Cortex of kidney (tissue), 1 donor: Measurements from ENCODE around the gene MTREX.

Experiments
- DNase-seq: peaks from one replicate; lab custom pipeline; 2025; lab: John Stamatoyannopoulos, UW

Gene MTREX

DNA sequence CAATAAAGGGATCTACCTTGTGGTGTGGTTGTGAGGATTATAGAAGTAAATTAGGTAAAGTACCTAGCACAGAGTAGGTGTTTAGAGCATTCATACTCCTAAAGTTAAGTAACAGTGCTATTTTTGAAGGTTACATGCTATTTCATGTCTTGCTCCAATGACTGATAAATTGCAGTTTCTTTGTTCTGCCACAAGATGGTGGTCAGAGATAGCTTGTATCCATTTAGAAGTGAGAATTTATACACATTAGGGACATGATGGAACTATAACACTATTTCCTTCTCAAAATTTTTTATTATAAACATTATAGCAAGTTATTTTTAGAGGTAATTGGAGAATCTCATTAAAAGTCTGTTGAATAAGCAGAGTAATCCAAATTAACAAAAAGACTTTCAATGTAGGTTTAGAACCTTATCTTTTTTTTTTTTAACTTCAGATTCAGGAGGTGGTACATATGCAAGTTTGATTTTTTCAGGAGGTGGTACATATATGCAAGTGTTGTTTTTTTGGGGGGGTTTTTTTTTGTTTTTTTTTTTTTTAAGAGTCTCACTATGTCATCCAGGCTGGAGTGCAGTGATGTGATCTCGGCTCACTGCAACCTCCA, 17.1 kb downstream of the MTREX start:
- DNase-seq = no peak

DNA sequence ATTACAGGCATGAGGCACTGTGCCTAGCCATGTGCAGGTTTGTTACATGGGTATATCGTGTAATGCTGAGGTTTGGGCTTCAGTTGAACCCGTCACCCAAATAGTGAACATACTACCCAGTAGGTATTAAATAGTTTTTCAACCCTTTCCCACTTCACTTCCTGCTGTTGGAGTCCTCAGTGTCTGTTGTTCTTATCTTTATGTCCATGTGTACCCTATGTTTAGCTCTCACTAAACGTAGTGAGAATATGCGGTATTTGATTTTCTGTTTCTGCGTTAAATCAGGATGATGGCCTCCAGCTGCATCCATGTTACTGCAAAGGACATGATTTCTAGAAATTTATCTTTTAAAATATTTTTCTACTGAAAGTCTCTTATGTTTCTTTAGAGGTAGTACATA, 17.8 kb downstream of the MTREX start:
- no peak for DNase-seq

DNA sequence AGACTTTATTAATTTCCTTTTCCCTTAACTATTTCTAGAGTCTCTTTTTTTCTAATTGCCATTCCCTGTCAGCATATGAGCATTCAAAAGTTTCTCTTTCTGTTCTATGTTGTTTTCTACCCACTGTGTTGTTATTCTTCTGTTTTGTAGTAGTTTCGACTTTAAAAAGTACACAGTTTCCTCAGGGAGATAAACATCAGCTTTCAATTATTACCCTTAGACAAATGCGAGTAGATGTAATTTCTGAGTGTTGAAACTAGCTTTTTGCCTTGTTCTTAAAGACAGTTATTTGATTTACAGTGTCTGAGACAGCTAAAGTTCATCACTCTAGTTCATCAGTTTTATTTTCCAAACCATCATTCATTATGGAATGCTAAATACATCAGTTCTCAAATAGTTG, 19.5 kb downstream of the MTREX start:
- DNase-seq = no peak

DNA sequence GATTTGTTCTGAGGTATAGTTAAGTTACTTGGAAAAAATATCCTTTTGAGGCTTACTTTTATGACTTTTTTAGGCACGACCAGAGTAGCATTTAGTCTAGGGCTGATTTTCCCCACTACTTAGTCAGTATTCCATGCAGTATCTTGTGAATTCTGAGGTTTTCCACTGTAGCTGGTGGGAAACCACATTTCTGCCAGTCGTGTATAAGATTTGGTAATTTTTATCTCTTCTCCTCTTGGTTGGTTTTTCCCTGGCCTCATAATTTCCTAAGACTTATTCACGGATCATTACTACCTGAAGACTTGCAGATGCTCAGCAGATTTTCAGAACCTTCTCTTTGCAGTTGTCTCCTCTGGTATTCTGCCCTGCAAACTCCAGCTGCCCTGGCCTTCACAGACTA, 23.5 kb downstream of the MTREX start:
- no peak for DNase-seq

DNA sequence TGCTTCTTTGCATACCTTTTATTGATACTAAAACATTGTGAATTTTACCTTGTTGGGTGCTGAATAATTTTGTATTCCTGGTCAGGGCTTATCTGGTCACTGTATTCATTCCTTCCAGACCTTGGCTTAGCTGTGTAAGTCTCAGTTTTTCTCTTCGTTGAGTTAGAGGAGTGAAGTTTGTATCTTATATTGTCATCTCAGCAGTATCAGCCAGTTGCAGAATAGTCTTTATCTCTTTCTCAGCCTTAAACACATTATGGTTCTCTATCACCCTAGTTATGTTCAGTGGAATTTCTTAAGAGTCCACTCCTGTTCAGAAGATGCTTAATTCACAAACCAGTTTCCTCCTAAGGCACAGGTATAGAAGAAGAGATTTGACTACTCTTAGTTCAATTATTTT, 25.2 kb downstream of the MTREX start:
- DNase-seq = no peak

DNA sequence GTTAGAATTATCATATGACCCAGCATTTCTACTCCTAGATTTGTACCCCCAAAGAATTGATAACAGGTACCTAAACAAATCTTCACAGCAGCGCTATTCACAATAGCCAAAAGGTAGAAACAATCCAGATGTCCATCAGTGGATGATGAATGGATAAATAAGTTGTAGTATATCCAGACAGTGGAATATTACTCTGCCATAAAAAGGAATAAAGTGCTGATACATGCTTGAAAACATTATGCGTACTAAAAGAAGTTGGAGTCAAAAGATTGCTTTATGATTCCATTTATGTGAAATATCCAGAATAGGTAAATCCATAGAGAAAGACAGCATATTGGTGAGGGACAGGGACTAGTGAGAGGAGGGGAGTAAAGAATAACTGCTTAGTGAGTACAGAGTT, 26.0 kb downstream of the MTREX start:
- no peak for DNase-seq

DNA sequence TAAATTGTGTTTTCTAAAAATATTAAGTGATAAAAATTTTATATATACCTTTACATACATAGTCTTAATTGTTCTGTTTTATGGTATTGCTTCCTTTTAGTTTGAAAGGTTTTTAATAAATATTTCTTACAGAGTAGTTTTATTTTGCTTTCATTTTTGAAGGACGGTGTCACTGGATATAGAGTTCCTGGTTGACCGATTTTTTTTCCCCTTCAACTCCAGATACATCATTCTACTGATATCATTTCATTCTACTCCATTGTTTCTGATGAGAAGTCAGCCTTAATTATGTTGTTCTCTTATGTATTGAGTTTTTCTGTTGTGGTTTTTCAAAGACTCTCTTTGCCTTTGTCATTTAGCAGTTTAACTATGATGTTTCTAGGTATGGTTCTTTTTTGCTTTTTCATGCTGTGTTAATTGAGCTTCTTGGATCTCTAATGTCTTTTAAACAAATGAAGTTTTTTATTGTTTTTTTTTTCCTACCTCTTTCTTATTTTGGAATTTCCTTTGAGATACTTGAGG, 30.4 kb downstream of the MTREX start:
- no peak for DNase-seq

DNA sequence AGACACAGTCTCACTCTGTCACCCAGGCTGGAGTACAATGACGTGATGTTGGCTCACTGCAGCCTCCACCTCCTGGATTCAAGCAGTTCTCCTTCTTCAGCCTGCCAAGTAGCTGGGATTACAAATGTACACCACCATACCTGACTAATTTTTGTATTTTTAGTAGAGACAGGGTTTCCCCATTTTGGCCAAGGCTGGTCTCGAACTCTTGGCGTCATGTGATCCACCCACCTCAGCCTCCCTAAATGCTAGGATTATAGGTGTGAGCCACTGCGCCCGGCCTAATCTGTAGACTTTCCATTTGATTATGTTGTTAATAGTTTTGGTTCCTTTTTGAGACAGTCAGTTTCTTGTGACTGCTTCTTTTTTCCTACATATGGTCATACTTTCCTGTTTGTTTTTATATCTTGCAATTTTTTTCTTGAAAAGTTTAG, 31.0 kb downstream of the MTREX start:
- no peak for DNase-seq

DNA sequence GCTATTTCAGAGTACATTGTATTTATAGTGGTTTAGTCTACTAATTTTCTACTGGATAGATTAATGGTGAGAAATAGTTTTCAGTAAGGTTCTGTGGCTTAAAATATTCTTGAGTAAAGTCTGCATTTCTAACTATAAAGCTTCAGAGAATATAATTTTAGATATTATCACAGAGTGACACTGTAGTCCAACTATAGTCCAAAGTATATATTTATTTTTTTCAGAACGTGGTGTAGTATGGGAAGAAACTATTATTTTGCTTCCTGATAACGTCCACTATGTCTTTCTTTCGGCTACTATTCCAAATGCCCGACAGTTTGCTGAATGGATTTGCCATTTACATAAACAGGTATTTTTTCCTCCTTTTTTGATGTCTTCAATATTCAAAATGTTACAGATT, 35.3 kb downstream of the MTREX start:
- DNase-seq = no peak

DNA sequence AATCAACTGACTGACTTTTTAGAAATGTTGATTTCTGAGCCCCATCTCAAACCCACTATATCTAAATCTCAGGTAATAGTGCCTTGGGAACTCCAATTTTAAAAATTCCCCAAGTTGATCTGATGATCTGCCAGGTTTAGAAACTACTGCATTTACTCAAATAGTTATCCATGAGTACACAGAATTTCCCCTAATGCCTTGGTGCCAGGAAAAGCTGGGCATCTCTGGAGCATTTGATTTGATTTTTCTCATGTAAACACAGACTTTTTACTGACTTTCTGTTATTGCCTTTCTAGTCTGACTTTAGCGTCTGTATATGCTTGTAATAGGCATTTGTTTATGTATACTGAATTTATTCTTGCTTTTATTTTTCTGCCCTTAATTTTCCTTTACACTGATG, 35.8 kb downstream of the MTREX start:
- no peak for DNase-seq

DNA sequence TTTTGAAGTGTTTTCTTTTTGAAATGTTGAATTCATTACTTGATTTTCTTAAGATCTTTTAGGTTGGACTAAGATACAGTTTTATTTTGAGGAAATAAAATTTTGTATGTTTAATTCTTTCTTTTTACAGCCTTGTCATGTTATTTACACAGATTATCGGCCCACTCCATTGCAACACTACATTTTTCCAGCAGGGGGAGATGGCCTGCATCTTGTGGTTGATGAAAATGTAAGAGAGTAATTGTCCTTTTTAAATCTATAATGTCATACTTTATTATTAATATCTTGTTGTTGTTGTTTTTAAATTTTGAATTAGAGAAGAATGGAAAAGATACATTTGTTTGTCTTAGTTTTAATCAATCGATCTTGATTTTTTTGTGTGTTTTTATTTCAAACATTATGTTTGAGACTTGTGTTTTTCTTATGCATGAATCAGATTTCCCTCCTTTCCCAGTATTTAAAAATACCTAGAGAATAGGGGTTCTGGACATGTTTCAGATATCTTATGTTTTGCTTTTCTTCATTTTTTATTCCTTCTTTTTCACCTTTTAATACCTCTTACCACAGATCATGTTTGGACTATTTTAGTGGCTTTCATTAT, 36.7 kb downstream of the MTREX start:
- no peak for DNase-seq

DNA sequence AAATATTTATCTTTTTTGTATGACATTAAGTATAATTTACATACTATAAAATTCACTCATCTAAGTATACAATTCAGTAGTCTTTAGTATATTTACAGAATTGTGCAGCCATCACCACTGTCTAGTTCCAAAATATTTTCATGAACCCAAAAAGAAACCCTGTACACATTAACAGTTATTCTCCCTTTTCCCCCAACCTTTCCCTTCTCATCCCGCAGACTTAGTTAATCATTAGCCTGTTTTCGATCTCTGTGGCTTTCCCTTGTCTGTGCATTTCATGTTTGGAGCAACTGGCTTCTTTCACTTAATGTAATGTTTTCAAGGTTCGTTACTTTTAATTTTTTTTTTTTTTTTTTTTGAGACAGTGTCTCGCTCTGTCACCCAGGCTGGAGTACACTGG, 37.5 kb downstream of the MTREX start:
- DNase-seq = no peak

DNA sequence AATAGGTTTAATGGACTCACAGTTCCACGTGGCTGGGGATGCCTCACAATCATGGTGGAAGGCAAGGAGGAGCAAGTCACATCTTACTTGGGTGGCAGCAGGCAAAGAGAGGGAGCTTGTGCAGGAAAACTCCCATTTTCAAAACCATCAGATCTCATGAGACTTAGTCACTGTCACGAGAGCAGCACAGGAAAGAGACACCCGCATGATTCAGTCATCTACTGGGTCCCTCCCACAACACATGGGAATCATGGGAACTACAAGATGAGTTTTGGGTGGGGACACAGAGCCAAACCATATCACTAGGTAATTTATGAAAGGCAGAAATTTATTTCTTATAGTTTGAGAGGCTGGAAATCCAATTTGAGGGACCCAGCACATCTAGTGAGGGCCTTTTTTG, 40.0 kb downstream of the MTREX start:
- DNase-seq = no peak

DNA sequence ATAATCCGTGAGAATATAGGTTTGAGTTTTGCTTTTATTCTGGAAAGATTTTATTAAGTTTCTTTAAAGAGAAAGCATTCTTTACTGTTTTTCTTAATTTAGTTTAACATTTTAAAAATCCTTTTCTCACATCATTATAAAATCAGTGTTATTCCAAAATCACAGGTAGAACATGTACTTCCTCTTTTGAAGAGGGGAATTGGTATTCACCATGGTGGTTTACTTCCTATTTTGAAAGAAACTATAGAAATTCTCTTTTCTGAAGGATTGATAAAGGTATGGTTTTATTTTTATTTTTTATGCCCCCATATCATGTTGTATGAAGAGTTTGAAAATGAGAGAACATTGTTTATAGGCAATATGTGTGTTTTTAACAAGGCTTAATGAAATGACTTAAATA, 43.0 kb downstream of the MTREX start:
- DNase-seq = no peak

DNA sequence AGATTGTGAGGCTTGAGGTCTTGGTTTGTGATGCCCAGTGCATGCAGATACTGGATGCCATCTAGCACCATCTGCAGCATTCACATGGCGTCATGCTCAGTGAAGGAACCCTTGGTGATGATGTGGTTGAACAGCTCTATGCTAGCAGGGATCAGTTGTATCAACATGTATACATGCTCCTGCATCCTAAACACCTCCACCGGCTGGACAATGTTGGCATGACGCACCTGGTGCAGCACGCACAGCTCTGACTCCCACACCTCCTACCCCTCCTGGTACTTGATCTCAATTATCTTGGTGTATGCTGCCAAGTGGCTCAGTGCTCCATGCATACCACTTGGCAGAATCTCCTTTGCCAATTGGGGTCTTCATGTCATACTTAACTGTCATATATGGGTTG, 49.1 kb downstream of the MTREX start:
- no peak for DNase-seq

DNA sequence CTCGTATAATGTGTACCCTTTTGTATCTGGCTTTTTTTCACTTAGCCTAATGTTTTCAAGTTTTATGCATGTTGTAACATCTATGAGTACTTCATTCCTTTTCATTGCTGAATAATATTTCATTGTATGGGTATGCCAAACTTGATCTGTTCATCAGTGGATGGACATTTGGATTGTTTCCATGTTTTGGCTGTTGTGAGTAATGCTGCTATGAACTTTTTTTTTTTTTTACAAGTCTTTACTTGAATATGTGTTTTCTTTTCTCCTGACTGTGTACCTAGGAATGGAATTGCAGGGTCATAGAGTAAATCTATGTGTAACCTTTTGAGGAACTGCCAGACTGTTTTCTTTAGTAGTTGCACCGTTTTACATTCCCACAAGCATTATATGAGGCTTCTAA, 52.4 kb downstream of the MTREX start:
- DNase-seq = no peak

DNA sequence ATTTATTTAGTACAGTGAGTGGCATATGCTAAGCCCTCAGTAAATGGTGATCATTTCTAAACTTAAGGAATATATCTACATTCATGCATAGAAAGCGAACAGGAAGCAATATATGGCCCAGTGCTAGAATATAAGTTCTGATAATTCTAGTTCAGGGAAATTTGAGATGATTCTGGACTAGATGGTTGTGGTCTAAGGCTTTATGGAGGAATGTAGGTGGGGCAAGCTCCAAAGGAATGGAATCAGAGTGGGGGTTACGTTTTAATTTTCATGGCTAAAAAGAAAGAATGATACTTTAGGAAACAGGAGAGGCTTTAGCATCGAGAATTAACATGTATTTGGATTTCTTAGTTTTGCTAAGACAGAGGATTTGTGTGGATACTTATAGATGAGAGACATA, 56.1 kb downstream of the MTREX start:
- no peak for DNase-seq

DNA sequence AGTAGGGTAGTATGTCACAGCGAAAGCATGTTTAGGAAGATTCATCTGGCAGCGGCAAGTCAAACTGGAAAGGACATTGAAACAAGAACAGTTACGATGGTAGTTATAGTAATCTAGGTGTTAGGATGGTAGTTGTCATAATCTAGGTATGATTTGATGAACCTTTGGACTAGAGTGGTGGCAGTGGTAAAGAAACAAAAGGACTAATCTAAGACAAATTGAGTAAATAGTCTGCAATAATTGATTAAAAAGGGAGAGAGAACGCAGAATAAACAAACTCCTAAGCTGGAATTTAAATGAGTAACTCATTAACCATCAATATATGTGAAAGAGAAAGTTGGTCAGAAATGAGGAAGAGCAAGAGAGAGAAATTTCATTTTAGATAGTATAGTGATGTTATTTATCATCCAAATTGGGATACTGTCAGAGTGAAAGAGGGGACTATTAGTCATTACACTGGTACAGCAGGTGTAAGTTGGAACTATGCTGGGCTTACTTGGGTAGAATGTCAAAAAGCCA, 56.8 kb downstream of the MTREX start:
- DNase-seq = no peak

DNA sequence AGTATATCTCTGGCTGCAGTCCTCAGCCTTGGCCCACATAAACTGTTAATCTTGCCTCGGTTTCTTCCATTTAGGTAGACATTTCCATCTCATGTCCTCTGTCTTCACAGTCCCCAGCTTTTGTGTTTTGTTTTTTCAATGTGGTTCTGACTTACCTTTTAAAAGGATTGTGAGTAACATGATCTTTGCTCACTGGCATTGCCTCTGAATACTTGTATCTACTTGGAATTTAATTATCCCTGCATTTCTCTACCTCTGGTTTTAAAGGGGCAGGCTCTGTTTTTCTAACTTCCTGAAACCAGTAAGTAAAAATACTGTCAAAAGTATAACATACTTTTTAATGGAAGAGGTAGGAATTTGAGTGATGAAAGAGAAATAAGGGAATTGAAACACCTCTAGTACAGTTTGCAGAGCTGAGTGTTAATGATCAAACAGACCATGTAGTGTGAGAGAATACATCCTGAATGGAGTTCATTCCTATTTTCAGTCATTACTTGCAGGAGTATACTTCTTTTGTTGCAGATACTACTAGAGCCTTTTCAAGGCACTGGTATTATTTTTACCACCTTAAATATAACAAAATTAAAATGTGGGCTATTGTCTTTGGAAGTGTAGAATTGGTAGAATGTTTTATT, 62.6 kb downstream of the MTREX start:
- DNase-seq = no peak

DNA sequence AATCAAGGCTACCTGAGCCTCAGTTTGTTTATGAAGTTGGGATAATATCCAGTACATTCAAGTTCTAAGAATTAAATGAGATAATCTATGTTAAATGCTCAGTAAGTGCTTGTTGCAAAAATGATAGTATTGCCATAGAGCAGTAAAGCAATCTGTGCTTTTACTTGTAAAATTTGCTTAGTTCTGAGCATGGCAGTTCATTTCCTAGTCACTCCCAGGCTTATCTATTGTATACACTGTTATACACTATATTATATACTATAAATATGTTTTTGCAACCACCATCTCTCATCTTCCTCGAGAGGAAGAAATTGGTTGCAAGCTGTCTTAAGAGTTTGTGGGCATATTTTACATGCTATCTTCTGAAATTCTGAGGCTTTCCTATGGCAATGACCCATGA, 63.4 kb downstream of the MTREX start:
- no peak for DNase-seq

DNA sequence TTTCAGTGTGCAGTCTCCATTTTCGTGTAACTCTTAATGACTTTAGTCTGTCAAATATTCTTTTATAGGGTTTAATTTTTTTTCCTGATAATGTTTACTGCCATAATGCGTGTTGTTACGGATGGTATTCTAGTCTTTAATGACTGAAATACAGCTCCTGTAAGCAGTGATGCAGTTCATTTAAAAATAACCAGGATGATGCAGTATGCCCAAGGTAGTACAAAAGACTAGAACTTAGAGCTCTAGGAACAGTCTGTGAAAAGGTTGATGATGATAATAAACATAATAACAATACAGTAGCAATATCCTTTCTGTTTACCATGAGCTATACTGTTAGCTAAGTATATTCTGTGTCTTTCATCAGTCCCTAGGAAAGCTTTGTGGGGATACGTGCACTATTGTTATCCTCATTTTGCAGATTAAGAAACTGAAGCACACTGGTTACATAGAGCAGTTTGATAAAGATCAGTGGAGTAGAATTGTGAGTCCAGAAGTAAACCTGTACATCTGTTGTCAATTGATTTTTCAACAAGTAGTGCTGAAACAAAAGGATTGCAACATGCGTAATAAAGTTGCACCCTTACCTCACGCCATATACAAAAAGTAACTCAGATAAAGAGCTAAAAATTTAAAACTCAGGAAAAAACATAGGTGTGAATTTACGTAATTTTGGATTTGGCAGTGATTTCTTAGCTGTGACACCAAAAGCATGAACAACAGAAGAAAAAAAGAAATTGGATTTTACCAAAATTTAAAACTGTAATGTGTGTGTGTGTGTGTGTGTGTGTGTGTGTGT, 64.5 kb downstream of the MTREX start:
- no peak for DNase-seq

DNA sequence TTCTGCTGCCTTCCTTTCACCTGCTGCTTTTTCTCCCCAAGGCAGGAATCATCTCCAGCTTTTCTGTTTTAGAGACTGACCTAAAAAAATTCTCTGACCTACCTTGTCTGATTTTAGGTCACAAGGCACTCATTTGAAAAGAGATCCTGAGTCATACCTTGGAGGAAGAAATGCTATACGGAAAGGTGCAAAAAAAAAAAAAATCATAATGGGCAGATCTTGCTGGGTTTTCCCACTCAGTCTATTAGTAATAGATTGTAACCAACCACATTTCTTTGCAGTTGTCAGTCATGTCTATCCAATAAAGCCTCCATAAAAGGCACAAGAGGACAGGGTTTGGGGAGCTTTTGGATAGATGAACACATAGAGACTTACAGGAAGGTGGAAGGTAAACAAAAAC, 70.0 kb downstream of the MTREX start:
- DNase-seq = no peak

DNA sequence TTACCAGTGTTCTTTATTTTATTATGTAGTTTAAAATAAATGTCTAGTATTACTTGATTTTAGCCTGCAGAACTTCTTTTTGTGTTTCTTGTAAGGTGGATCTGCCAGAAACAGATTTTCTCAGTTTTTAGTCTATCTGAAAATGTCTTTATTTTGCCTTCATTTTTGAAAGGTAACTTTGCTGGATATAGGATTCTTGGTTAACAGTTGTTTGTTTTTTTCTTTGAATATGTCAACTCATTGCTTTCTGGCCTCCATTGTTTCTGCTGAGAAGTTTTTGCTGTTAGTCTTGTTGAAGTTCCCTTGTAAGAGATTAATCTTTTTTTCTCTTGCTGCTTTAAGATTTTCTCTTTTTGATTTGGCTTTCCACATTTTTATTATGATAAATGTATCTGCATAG, 75.5 kb downstream of the MTREX start:
- DNase-seq = no peak
